OCI-LY3 (cell line): Measurements from ENCODE around the gene TLCD1.

ENCODE experiments used
- H2AFZ ChIP-seq: fragments of 200-600, 300-600 bp; shearing (Covaris generic); 2 replicates; pipeline ENCODE4 v1.6.0; 2014; ENCODE audit warnings: antibody characterized with exemption, low read depth, low read length
- H3K27ac ChIP-seq: fragments of 200-600, 300-600 bp; sonication (generic); 2 replicates; pipeline ENCODE4 v1.5.1; 2014; ENCODE audit warnings: mild to moderate bottlenecking, low read length, moderate library complexity, mixed read lengths
- H3K27me3 ChIP-seq: fragments of 200-600, 300-600 bp; sonication (generic); 2 replicates; pipeline ENCODE4 v1.6.1; 2014; ENCODE audit warnings: low read depth, low read length, mixed read lengths
- H3K36me3 ChIP-seq: fragments of 200-600, 300-600 bp; sonication (generic); replicated peaks from 2 replicates; pipeline ENCODE3; 2014; ENCODE audit warnings: low read depth, low read length, mixed read lengths
- H3K4me1 ChIP-seq: fragments of 300-600, 200-600 bp; sonication (generic); 2 replicates; pipeline ENCODE4 v1.6.1; 2014; ENCODE audit warnings: low read length, mixed read lengths
- H3K4me2 ChIP-seq: fragments of 200-600, 300-600 bp; sonication (generic); 2 replicates; pipeline ENCODE4 v1.6.1; 2014; ENCODE audit warnings: low read length, mixed read lengths
- H3K4me3 ChIP-seq: fragments of 300-600, 200-600 bp; sonication (generic); 2 replicates; pipeline ENCODE4 v1.5.1; 2014; ENCODE audit warnings: antibody characterized with exemption, mild to moderate bottlenecking, low read length, moderate library complexity
- H3K79me2 ChIP-seq: fragments of 300-600, 200-600 bp; shearing (Covaris generic); 2 replicates; pipeline ENCODE4 v1.6.1; 2014; ENCODE audit warnings: mild to moderate bottlenecking, low read length, mixed read lengths
- H3K9ac ChIP-seq: fragments of 300-600, 200-600 bp; shearing (Covaris generic); 2 replicates; pipeline ENCODE4 v1.6.0; 2014; ENCODE audit warnings: mild to moderate bottlenecking, low read length, moderate library complexity
- H3K9me3 ChIP-seq: fragments of 200-600, 300-600 bp; shearing (Covaris generic); 2 replicates; pipeline ENCODE4 v1.6.1; 2014; ENCODE audit warnings: low read length, mixed read lengths; ENCODE audit not compliant: insufficient read depth
- H4K20me1 ChIP-seq: fragments of 200-600, 300-600 bp; sonication (generic); 2 replicates; pipeline ENCODE4 v1.6.1; 2016; ENCODE audit warnings: low read length, mixed read lengths; ENCODE audit not compliant: insufficient read depth
- EZH2phosphoT487 ChIP-seq: fragments of 200-600 bp; shearing (Covaris generic); IDR thresholded peaks from 2 replicates; pipeline ENCODE4 v1.6.1; 2018; ENCODE audit warnings: antibody characterized with exemption, mixed run types, low read depth
- TF ChIP-seq, protein P1 (sequence below): fragments of 200-600, 300-600 bp; sonication (generic); IDR thresholded peaks from 2 replicates; pipeline ENCODE4 v1.5.1; 2014; ENCODE audit warnings: antibody characterized with exemption, low read length, low read depth

TLCD1 gene

DNA sequence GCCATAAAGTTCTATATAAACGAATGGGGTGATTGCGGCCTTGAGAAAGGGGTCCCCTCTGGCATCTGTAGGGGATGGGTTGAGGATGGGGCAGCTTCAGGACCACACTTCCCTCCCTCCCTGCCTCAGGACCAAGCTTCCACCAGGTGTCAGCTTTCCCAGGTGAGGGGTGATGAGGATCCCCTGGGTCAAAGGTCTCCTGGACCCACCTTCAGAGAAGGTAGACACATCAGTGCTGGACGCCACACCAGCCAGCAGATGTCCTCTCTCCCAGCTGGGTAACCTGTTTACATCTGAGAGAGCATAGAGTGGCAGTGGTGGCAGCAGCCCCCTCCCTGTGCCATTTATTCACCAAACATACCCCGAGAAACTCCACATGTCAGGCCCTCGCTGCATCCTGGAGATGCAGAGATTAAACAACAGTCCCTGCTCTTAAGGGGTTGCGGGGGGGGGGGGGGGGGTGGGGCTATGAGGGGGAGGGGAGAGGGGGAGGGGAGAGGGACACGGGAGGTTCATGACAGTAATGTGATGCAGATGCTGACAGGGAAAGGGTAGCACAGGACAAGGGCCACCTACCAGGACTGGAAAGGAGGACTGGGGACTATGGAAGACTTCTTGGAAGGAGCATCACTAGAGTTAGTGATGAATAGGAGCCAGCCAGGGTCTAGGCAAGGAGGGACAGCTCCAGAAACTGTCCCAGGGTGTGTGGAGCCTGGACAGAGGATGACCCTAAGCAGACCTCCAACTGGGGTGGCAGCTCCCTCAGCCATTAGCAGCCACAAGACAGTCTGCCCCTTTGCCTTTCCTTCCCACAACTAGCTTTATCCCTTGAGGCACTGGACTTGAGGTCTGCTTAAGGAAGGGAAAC lies 19.3 kb downstream of the TLCD1 start:
- H3K9ac ChIP-seq = no peak overlapping the region
- H2AFZ ChIP-seq = no peak overlapping the region
- H3K36me3 ChIP-seq = peaks cover 31% of the 10 kb centered on the region
- H3K4me3 ChIP-seq = no peak overlapping the region
- H3K4me2 ChIP-seq = no peak overlapping the region
- H3K27me3 ChIP-seq = no peaks in the 10 kb centered on the region
- TF ChIP-seq, protein P1, sequence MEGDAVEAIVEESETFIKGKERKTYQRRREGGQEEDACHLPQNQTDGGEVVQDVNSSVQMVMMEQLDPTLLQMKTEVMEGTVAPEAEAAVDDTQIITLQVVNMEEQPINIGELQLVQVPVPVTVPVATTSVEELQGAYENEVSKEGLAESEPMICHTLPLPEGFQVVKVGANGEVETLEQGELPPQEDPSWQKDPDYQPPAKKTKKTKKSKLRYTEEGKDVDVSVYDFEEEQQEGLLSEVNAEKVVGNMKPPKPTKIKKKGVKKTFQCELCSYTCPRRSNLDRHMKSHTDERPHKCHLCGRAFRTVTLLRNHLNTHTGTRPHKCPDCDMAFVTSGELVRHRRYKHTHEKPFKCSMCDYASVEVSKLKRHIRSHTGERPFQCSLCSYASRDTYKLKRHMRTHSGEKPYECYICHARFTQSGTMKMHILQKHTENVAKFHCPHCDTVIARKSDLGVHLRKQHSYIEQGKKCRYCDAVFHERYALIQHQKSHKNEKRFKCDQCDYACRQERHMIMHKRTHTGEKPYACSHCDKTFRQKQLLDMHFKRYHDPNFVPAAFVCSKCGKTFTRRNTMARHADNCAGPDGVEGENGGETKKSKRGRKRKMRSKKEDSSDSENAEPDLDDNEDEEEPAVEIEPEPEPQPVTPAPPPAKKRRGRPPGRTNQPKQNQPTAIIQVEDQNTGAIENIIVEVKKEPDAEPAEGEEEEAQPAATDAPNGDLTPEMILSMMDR = no peak
- H3K9me3 ChIP-seq = no peaks in the 10 kb centered on the region
- no peak overlapping the region for H3K27ac ChIP-seq
- no peaks in the 10 kb centered on the region for H3K79me2 ChIP-seq
- 0 out of 2 replicates have a peak, but pooled peaks cover 2% of the 10 kb centered on the region for H3K4me1 ChIP-seq
- no peaks in the 10 kb centered on the region for H4K20me1 ChIP-seq

DNA sequence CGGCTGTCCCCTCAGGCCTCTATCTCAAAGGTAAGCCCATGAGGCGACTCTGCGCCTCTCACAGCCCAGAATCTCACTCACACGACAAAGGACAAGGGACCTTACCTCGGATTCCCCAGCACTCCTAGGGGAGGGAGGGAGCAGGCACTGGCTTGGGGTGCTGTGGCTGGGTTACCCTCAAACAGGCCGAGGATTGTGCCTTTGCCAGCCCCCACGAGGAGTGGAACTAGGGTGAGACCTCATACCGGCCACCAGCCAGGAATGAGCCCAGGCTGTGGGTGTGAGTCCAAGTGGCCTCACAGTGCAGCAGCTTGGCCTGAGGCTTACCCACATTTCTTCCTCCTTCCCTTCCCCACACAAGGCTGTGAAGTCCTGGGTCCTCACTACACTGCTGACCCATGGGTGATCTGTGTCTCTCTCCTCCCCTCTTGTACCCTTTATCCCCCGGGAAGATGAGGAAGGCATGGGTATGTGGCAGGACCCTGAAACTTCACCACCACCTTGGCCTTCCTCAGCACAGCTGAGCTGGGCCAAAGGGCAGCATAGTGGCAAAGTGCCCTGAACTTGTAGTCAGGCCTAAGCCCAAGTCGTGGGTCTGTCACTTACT lies 20.2 kb downstream of the TLCD1 start:
- no peak overlapping the region for H3K27ac ChIP-seq

DNA sequence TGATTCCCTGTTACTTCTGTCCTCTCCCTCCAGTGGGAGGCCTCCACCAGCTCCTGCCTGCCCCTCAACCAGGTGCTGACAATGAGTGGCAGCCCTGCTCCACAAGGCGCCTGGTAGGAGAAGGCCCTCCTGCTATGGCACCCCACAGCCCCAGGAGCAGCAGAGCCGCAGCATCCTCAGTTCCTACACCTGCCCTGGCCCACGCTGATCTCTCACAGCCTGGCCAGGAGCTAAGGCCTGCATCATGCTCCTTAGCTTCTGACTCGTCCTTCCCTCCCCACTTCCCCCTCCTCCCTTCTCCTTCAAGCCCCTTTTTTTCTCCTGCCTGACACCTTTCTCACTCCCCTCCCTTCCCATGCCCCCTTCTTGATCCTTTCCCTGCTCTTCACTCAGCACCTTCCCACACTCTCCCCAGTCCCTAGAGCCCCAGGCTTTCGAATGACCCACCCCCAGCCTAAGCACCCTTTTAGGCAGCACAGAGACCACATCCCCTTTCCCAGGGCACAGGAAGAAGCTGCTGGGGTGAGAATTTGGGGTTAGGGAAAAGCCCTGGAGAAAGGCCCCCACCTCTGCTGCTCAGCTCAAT lies 20.9 kb downstream of the TLCD1 start:
- Histone ChIP-seq H3K4me3 (no peak overlapping the region), H3K9ac (no peak overlapping the region), H3K27ac (no peak overlapping the region), H2AFZ (no peak overlapping the region), H3K4me1 (no peaks in the 10 kb centered on the region), H3K9me3 (no peaks in the 10 kb centered on the region), H3K36me3 (peaks cover 44% of the 10 kb centered on the region), H3K27me3 (no peaks in the 10 kb centered on the region), H3K4me2 (no peak overlapping the region), H4K20me1 (no peaks in the 10 kb centered on the region), H3K79me2 (no peaks in the 10 kb centered on the region)
- TF ChIP-seq EZH2phosphoT487 = no peak
- TF ChIP-seq, protein P1 = no peak

More for the DNA sequence above, 20.2 kb downstream of the TLCD1 start:
- Histone ChIP-seq H3K36me3 (peaks cover 37% of the 10 kb centered on the region), H3K9ac (no peak overlapping the region), H3K4me1 (0 out of 2 replicates have a peak, but pooled peaks cover 2% of the 10 kb centered on the region), H3K4me2 (no peak overlapping the region), H3K79me2 (no peaks in the 10 kb centered on the region), H3K9me3 (no peaks in the 10 kb centered on the region), H3K27me3 (no peaks in the 10 kb centered on the region), H2AFZ (no peak overlapping the region), H4K20me1 (no peaks in the 10 kb centered on the region), H3K4me3 (no peak overlapping the region)
- TF ChIP-seq EZH2phosphoT487 = no peak
- TF ChIP-seq, protein P1 = no peak

DNA sequence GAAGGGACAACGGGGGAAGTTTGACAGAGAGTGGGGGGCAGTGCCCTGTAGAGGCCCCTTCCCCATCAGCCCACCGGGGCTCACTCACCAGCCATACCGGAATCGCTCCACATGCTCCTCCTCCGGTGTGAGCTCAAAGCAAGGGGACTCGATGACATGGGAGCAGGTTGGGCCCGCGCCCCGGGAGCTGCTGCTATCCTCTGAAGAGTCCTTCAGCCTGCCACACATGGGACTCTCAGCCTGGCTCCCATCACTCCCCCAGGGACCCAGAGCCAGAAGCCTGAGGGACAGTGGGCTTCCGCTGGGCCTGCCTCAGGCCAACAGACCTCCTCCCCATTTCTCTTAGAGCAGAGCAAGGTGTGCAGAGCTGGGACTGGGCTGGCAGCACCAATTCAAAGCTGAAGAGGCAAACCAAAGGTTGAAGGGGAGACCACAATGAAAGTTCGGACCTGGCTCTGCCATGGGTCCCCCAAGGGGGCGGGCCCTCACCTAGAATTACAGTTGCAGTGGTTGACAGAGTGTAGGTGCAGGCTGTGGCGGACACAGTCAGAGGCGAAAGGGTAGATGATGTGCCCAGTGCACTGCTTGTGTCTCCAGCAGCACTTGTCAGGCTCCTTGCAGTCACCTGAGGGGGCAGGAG lies 21.7 kb downstream of the TLCD1 start:
- Histone ChIP-seq H3K4me1 (no peaks in the 10 kb centered on the region), H3K9me3 (no peaks in the 10 kb centered on the region), H2AFZ (no peak overlapping the region), H3K36me3 (peaks cover 52% of the 10 kb centered on the region), H3K27me3 (no peaks in the 10 kb centered on the region), H3K9ac (no peak overlapping the region), H3K4me2 (no peak overlapping the region), H3K79me2 (no peaks in the 10 kb centered on the region), H3K4me3 (no peak overlapping the region), H3K27ac (no peak overlapping the region), H4K20me1 (no peaks in the 10 kb centered on the region)
- no peak for TF ChIP-seq EZH2phosphoT487
- TF ChIP-seq, protein P1 = no peak
